Measurements from ENCODE around the gene NCK2. TPM values are rescaled to one million over a fixed set of nuclear protein-coding genes. Genes with fewer than 3 reads are reported as not detected.

The NCK2 gene
- total RNA-seq, 1 experiment from 2014 or later, result 45.4 TPM

DNA sequence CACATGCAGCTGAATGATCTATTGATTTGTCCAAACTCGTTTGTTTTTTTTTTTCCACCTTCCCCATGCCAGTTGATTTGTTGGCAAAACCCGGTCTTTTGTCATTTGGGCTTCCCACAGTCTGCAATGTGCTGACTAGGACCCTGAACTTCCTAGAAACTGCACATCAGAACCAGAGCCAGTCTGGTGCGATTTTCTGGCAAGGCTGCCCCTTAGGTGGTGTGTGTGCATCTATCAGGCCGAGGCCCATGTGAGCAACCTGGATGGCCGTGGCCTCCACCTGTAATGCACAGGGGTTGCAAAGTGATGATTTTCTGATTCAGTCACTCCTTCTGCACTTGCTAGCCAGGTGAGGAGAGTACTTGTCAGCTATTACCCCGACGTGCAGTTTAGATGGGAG lies 47.8 kb downstream of the NCK2 start:
- Histone ChIP-seq H3K4me2 (ENCODE audit: low read length) (no peak overlapping the region), H2AFZ (ENCODE audit: low read length) (no peak overlapping the region), H3K4me3 (ENCODE audit: low read length) (no peak overlapping the region), H4K20me1 (ENCODE audit: low read length) (peaks cover 3% of the 10 kb centered on the region; the same call in 1 of the 2 replicates), H3F3A (ENCODE audit: low read length, unreplicated experiment) (peaks cover 3% of the 10 kb centered on the region), H3K27me3 (ENCODE audit: low read length) (no peaks in the 10 kb centered on the region), H3K9me2 (replicated peaks; ENCODE audit: low read length) (no peaks in the 10 kb centered on the region), H3K36me3 (ENCODE audit: low read depth, low read length) (no peaks in the 10 kb centered on the region), H3K9me3 (ENCODE audit: low read length) (no peaks in the 10 kb centered on the region), H3K79me2 (ENCODE audit: low read length) (peaks cover 57% of the 10 kb centered on the region), H3K27ac (ENCODE audit: low read length) (no peak overlapping the region), H3K4me1 (ENCODE audit: insufficient read depth, low read length) (peaks cover 30% of the 10 kb centered on the region), H3K9ac (ENCODE audit: low read length) (no peak overlapping the region)
- DNase-seq (no peak), ATAC-seq (no peak)
- TF ChIP-seq EZH2 (IDR thresholded peaks at IDR 0.05; ENCODE audit: low read length, unreplicated experiment) (no peak), EZH2phosphoT487 (IDR thresholded peaks at IDR 0.05; ENCODE audit: borderline replicate concordance, low read length) (no peak)
- TF ChIP-seq, protein P1, sequence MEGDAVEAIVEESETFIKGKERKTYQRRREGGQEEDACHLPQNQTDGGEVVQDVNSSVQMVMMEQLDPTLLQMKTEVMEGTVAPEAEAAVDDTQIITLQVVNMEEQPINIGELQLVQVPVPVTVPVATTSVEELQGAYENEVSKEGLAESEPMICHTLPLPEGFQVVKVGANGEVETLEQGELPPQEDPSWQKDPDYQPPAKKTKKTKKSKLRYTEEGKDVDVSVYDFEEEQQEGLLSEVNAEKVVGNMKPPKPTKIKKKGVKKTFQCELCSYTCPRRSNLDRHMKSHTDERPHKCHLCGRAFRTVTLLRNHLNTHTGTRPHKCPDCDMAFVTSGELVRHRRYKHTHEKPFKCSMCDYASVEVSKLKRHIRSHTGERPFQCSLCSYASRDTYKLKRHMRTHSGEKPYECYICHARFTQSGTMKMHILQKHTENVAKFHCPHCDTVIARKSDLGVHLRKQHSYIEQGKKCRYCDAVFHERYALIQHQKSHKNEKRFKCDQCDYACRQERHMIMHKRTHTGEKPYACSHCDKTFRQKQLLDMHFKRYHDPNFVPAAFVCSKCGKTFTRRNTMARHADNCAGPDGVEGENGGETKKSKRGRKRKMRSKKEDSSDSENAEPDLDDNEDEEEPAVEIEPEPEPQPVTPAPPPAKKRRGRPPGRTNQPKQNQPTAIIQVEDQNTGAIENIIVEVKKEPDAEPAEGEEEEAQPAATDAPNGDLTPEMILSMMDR (conservative IDR thresholded peaks at IDR 0.05; ENCODE audit: low read depth, low read length), result no peak
- no TSS peak for BruUV-seq (replicated peaks)
- intact Hi-C loops (cut with micrococcal nuclease), result no loop called here
- ChIA-PET POLR2A (ENCODE audit: unreplicated experiment) (no interaction called here), CTCF (no interaction called here)

DNA sequence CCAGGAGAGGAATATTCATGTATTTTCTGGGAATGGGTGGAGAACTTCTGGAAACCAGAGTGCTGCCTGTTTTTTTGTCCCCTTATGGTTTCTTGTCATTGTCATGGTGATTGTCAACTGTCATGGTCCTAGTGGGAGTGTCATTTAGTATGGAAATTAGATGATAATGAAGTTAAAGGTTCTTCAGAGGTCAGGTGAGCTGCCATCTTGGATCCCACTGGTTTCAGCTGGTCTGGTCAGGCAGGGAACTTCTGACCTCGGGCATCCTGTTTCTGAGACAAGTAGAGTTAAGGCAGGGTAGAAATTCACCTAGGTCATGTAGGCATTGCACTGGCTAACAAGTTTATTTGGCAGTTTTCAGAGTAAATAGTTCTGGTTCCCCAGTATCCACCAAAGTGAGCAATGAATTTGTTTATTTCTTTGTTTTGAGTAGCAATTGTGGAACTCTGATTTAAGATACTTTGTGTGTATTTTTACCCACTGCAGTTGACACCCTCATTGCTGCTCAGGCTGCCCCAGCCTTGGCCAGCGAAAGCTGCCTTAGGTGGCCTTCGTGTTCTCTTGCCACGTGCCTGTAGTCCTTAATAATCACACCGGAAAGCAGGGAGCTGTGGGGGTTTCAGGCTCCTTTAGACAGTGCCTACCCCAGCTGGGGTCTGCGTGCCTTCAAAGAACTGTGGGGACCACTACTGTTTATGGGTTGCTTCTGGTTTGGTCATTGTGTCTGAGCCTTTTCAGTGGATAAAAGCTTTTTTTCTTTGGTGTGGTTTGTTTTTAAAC lies 48.7 kb downstream of the NCK2 start:
- DNase-seq, result no peak
- ATAC-seq, result no peak
- Histone ChIP-seq H2AFZ (ENCODE audit: low read length) (no peak overlapping the region), H3K9ac (ENCODE audit: low read length) (no peak overlapping the region), H3K4me2 (ENCODE audit: low read length) (no peak overlapping the region), H3K4me3 (ENCODE audit: low read length) (no peak overlapping the region), H3F3A (ENCODE audit: low read length, unreplicated experiment) (peaks cover 3% of the 10 kb centered on the region), H3K79me2 (ENCODE audit: low read length) (peaks cover 66% of the 10 kb centered on the region), H3K9me2 (replicated peaks; ENCODE audit: low read length) (no peaks in the 10 kb centered on the region), H3K36me3 (ENCODE audit: low read depth, low read length) (no peaks in the 10 kb centered on the region), H3K27ac (ENCODE audit: low read length) (no peak overlapping the region), H3K9me3 (ENCODE audit: low read length) (no peaks in the 10 kb centered on the region), H3K27me3 (ENCODE audit: low read length) (no peaks in the 10 kb centered on the region), H3K4me1 (ENCODE audit: insufficient read depth, low read length) (peaks cover 30% of the 10 kb centered on the region), H4K20me1 (ENCODE audit: low read length) (peaks cover 3% of the 10 kb centered on the region; the same call in 1 of the 2 replicates)
- ChIA-PET CTCF (no interaction called here), POLR2A (ENCODE audit: unreplicated experiment) (no interaction called here)
- TF ChIP-seq EZH2 (IDR thresholded peaks at IDR 0.05; ENCODE audit: low read length, unreplicated experiment), result no peak
- no peak for TF ChIP-seq EZH2phosphoT487 (IDR thresholded peaks at IDR 0.05; ENCODE audit: borderline replicate concordance, low read length)
- TF ChIP-seq, protein P1 (conservative IDR thresholded peaks at IDR 0.05; ENCODE audit: low read depth, low read length), result no peak
- no TSS peak for BruUV-seq (replicated peaks)
- intact Hi-C loops (cut with micrococcal nuclease), result no loop called here

DNA sequence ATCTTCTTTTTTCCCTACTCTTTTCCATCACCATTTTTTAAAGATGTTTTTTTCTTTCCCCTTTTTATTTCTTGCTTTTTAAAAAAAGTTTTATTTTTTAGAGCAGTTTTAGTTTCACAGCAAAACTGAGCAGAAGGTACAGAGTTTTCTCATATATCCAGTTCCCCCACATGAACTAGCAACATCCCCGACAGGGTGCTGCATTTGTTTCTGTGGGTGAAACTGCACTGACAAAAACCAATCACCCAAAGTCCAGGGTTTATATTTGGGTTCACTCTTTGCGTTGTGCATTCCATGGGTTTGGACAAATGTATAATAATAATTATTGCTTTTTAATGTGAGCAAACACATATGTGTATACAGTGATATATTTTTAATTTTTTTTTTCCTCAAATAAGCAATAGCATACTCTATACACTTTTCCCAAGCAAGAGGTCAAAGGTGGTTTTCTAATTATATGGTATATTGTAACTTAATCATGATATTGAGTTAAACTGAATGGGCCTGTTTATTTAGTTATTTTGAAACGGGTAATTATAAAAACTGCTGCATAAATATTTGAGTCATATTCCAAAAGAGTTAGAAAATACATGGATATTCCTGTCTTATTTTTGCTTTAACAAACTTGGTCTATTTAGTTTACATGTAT lies 50.3 kb downstream of the NCK2 start:
- no peaks in the 10 kb centered on the region for H3K9me3 ChIP-seq (ENCODE audit: low read length)
- H3K4me3 ChIP-seq (ENCODE audit: low read length), result peak overlapping the region; percentile 42; the same call in 1 of the 2 replicates
- H3F3A ChIP-seq (ENCODE audit: low read length, unreplicated experiment), result peaks cover 3% of the 10 kb centered on the region
- H3K4me1 ChIP-seq (ENCODE audit: insufficient read depth, low read length), result peaks cover 25% of the 10 kb centered on the region
- peak overlapping the region; percentile 44; the same call in 1 of the 2 replicates for H2AFZ ChIP-seq (ENCODE audit: low read length)
- no peak for DNase-seq
- ATAC-seq, result no peak
- H3K9me2 ChIP-seq (replicated peaks; ENCODE audit: low read length), result no peaks in the 10 kb centered on the region
- peaks cover 3% of the 10 kb centered on the region; the same call in 1 of the 2 replicates for H4K20me1 ChIP-seq (ENCODE audit: low read length)
- no peaks in the 10 kb centered on the region for H3K36me3 ChIP-seq (ENCODE audit: low read depth, low read length)
- BruUV-seq (replicated peaks), result no TSS peak
- no peak overlapping the region for H3K9ac ChIP-seq (ENCODE audit: low read length)
- H3K4me2 ChIP-seq (ENCODE audit: low read length), result peak overlapping the region; percentile 71
- peak overlapping the region; percentile 41 for H3K27ac ChIP-seq (ENCODE audit: low read length)
- ChIA-PET POLR2A (ENCODE audit: unreplicated experiment) (no interaction called here), CTCF (no interaction called here)
- peaks cover 77% of the 10 kb centered on the region for H3K79me2 ChIP-seq (ENCODE audit: low read length)
- no peaks in the 10 kb centered on the region for H3K27me3 ChIP-seq (ENCODE audit: low read length)
- TF ChIP-seq EZH2 (IDR thresholded peaks at IDR 0.05; ENCODE audit: low read length, unreplicated experiment) (no peak), EZH2phosphoT487 (IDR thresholded peaks at IDR 0.05; ENCODE audit: borderline replicate concordance, low read length) (no peak)
- TF ChIP-seq, protein P1 (conservative IDR thresholded peaks at IDR 0.05; ENCODE audit: low read depth, low read length), result no peak
- intact Hi-C loops (cut with micrococcal nuclease), result no loop called here
